Thyroid gland (tissue), 4 donors: ENCODE results near the gene ANG.

Experiments used
- CTCF ChIP-seq, 6 experiments: fragments of 200-600 bp in 3 of 6; fragments of 450-650 bp in 3 of 6; sonication (generic) in 3 of 6; IDR thresholded peaks; one replicate each; pipeline ENCODE4 v1.5.1; 2016 to 2019; ENCODE audit warnings: antibody characterized with exemption in 6 of 6, mild to moderate bottlenecking in 2 of 6, inconsistent platforms in 1 of 6, moderate library complexity in 1 of 6
- POLR2A ChIP-seq, 2 donors: fragments of 450-650 bp; IDR thresholded peaks; one replicate each; pipeline ENCODE4 v1.6.1; 2017; ENCODE audit warnings: antibody characterized with exemption in 2 of 2, mild to moderate bottlenecking in 2 of 2, moderate library complexity in 1 of 2

- no peak for TF ChIP-seq CTCF (IDR thresholded peaks at IDR 0.05)
- no peak for TF ChIP-seq POLR2A (IDR thresholded peaks at IDR 0.05)
Observed at GRCh38 chr14:20733684-20734429, 45.3 kb downstream of the ANG start.
